GM12873 (cell line): ENCODE results near the gene PSMG3.

Source experiments
- TF ChIP-seq, protein P1 (sequence below): IDR thresholded peaks from 2 replicates; pipeline ENCODE4 v1.5.1; 2012; ENCODE audit warnings: low read depth, mild to moderate bottlenecking, moderate library complexity, low read length, control low read depth; ENCODE audit not compliant: insufficient read depth; ENCODE audit errors: missing control alignments

PSMG3 gene

DNA sequence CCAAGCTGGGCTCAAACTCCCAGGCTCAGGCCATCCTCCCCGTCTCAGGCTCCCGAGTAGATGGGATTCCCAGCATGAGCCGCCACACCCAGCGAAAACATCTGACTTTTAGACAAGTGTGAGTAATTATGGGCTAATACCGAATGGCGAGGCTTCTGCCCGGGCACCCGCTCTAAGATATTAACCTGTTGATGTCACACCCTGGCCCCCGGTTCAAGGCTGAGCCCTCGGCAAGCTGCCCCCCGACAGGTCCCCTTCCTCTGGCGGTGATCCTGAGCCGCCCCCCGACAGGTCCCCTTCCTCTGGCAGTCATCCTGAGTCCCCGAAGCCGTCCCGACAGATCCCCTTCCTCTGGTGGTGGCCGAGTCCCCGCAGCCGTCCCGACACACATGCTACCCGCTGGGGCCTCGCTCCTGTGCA lies 5.2 kb downstream of the PSMG3 start:
- TF ChIP-seq, protein P1, sequence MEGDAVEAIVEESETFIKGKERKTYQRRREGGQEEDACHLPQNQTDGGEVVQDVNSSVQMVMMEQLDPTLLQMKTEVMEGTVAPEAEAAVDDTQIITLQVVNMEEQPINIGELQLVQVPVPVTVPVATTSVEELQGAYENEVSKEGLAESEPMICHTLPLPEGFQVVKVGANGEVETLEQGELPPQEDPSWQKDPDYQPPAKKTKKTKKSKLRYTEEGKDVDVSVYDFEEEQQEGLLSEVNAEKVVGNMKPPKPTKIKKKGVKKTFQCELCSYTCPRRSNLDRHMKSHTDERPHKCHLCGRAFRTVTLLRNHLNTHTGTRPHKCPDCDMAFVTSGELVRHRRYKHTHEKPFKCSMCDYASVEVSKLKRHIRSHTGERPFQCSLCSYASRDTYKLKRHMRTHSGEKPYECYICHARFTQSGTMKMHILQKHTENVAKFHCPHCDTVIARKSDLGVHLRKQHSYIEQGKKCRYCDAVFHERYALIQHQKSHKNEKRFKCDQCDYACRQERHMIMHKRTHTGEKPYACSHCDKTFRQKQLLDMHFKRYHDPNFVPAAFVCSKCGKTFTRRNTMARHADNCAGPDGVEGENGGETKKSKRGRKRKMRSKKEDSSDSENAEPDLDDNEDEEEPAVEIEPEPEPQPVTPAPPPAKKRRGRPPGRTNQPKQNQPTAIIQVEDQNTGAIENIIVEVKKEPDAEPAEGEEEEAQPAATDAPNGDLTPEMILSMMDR: no peak

DNA sequence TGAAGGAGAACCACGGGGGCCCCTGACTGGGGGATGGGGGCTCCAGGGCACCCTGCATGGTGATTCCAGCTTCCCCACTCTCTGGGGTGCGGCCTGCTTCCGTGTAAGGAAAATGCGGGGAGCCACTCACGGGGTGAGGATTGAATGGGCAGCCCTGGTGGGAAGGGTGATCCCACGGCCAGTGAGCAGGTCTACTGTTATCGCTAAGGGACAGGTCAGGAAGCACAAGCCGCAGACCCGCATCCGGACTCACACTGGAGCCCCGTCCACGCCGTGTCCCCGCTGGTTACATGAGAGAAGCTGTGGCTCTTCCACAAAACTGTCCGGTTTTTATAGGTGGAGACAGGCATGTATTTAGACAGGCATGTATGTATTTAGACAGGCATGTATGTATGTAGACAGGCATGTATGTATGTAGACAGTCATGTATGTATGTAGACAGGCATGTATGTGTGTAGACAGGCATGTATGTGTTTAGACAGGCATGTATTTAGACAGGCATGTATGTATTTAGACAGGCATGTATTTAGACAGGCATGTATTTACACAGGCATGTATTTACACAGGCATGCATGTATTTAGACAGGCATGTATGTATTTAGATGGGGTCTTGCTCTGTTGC lies 5.7 kb downstream of the PSMG3 start:
- TF ChIP-seq, protein P1: no peak

DNA sequence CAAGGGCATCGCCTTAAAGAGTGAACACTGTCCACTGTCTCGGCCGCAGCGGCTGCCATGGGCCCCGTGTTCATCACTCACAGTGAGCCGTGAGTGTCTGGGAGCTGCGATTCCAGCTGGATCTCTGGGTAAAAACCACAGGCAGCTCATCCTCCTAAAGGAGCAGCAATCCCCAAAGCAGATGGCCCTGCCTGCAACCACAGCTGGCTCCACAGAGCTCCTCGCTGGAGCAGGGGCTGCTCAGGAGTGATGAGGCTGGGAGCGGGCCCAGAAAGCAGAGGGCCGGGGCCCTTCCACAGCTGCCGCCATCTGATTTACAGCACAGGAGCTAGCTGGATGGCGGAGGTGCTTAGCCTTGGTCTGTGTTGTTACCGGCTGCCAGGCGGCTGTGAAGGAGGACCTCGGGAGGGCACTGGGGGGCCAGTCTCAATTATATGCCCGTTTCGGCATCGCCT lies 7.2 kb downstream of the PSMG3 start:
- TF ChIP-seq, protein P1: no peak

DNA sequence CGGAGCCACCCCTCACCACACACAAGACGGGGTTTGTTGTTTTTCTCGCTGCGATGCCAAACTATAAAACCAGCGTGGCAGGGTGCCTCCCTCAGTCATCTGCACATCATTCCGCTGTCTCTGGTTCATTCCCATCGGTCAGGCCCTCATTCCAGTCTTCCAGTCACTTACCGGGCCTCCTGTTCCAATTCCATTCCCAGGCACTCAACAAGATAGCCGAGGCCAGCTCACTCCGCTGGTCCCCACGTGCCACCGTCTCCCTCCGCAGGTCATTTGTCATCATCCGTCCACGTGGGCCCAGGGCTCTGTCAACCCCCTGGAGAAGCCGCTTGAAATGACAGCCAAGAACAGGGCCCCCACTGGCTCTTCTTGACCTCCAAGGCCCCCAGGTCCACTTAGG lies 7.7 kb downstream of the PSMG3 start:
- TF ChIP-seq, protein P1: no peak

DNA sequence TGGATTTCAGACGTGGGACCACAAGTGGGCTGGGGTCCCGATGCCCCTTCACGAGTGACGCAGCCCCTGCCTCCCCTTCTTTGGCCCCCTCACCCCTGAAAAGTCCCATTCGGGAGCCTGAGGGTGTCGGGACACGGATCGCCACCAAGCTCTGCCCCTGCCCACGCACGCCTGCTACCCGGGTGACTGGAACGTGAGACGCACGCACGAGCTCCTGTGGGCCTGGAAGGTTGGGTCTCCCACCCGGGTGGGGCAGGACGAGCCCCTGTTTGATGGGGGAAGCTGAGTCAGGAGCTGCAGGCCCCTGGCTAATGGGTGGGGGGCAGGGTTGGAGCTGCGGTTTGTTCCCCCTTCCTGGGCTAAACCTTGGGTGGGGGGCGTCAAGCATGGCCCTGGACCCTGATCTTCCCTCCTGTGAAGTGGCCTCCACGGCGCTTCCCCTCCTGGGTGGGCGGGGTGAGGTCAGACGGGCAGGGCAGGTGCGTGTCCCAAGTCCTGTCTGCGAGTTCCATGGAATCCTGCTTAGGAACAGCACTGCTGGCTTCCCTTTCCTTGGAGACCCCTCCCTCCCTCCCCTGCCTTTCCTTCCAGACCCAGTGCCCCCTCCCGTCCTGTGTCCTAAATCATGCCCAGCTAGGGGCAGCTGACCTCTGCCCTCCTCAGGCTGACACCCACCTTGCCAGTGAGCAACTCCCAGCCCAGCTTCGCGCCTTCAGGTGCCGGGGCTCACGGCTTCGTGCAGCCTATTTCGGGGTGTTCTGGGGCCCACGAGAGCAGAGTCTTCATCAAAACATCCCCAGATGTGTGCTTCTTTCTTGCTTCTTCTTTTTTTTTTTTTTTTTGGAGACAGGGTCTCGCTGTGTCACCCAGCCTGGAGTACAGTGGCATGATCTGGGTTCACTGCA lies 8.5 kb downstream of the PSMG3 start:
- TF ChIP-seq, protein P1: no peak

DNA sequence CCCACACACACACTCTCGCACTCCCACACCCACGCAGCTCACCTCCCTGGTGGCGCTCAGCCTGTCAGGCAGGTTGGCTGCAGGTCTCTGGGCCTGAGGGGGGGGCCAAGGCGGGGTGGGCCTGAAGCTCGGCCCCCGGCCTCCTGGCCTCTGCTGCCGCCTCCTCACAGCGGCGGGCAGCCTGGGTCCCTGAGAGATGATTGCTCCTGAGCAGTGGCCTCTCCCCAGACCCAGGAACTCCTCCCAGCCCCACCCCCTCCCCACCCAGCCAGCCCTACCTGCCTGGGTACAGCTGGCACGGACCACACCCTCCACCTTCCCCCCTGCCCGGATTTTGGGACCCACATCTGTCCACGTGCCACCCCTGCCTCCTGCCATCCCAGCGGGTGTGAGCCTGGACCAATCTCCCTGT lies 9.2 kb downstream of the PSMG3 start:
- TF ChIP-seq, protein P1: no peak
